ENCODE data around the gene NDRG2.

DNA sequence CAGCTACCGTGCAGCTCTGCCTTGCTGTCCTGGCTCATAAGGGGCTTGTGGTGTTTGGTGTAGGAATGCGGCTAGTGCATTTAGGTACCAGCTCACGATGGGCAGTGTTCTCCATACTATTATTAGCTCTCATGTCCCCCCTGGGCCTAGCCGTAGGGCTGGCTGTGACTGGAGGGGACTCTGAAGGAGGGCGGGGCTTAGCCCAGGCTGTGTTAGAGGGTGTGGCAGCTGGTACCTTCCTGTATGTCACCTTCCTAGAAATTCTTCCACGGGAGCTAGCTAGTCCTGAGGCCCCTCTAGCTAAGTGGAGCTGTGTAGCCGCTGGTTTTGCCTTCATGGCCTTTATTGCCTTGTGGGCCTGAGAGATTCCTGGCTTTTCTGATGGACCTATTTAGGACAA lies 23.6 kb downstream of the NDRG2 start:
- TF ChIP-seq, protein P1, sequence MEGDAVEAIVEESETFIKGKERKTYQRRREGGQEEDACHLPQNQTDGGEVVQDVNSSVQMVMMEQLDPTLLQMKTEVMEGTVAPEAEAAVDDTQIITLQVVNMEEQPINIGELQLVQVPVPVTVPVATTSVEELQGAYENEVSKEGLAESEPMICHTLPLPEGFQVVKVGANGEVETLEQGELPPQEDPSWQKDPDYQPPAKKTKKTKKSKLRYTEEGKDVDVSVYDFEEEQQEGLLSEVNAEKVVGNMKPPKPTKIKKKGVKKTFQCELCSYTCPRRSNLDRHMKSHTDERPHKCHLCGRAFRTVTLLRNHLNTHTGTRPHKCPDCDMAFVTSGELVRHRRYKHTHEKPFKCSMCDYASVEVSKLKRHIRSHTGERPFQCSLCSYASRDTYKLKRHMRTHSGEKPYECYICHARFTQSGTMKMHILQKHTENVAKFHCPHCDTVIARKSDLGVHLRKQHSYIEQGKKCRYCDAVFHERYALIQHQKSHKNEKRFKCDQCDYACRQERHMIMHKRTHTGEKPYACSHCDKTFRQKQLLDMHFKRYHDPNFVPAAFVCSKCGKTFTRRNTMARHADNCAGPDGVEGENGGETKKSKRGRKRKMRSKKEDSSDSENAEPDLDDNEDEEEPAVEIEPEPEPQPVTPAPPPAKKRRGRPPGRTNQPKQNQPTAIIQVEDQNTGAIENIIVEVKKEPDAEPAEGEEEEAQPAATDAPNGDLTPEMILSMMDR (conservative IDR thresholded peaks at IDR 0.05 in 1 of 2, IDR thresholded peaks at IDR 0.05 in 1 of 2; ENCODE audit: low read depth in 1 of 2, low read length in 2 of 2): no peak
- TF ChIP-seq EZH2 (IDR thresholded peaks at IDR 0.05; ENCODE audit: low read length, missing control alignments): no peak

Data from fibroblast of lung (primary cell).